ENCODE data around the gene REXO1. TPM values are rescaled to one million over a fixed set of nuclear protein-coding genes. Genes with fewer than 3 reads are reported as not detected.
"Not testable (repeated sequence)": the region's sequence is repeated elsewhere in the genome, so short reads cannot be mapped to it uniquely, and the experiment has no call there.

The REXO1 gene
- total RNA-seq, 1 donor from 2014 or later = 40.0 TPM

DNA sequence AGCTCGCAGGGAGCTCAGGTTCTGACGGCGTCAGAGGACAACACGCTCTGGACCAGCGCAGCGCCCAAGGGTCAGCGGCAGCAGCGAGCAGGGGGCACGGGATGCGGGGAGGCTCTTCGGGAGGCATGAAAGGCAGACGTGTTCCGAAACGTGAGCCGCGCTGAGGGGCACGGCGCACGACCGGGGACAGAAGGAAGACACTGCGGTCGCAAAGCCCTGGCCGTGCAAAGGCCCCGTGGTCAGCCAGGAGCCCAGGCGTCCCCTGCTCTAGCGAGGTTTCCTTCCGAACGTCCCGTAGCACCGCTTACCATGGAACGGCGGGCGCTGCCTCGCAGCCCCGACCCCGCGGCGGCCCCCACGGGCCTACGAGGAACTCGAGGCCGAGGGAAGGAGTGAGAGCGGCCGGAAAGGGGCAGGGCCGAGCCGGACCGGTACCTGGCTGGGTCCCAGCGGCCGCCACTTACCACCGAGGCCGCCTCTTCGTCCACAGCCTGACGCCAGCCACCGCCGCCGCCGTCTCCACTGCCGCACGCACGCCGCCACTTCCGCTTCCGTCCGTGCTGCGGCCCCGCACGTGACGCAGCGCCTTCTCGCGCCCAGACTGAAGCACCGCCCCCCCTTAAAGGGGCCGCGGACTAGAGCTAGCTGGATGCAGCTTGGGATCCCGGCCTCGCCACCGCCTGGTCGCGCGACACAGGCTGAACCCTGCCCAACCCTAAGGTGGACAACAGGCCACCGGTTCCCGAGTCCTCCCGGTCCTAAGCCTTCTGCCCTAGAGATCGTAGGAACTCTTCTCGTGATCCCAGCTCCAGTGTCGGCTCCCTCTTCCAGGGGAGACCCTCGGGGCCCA lies 27.6 kb upstream of the REXO1 start:
- DNase-seq (ENCODE audit: extremely low read depth, low read depth, low spot score) = no peak

DNA sequence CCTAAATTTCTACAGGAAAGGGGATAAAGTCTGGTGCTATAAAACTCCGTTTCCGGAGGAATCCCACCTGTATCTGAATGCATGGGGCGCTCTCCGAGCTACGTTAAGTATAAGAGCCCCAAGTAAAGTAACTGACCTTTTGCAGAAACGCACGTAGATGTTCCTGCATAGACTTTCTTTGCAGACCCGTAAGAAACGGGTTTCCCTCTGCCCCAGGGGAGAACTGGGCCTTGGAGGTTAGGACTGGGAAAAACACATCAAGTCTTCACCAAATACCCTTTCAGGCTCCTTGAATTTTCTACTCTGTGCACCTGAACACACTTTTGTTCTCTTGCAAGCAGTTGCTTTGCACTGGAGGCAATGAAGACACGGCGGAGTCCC lies 27.0 kb upstream of the REXO1 start:
- not testable (repeated sequence) for DNase-seq (ENCODE audit: extremely low read depth, low read depth, low spot score)

DNA sequence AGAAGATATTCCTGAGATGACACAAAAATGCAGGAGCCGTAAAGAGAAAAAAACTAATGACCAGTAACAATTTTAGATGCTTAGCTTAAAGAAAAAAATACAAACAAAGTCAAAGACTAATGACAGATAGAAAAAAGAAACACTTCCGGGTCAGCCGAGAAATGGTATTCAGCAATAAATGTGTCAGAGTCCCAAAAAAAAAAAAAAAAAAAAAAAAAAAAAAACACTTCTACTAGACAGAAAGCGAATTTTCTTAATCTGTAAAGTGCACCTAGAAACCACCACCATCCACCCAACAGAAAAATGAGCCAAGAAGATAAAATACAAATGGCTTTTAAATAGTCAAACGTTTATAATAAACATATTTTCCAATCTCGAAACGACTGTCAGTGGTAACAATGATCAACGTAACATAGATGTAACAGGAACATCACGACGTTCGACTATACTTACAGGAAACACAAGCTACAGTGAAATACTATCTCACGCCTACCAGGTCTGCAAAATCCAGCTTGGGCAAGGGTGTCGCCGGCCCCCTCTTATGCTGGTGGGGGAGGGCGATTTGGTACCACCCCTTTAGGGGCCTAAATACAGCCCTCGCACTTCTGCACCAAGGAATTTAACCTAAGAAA lies 26.4 kb upstream of the REXO1 start:
- no peak for DNase-seq (ENCODE audit: extremely low read depth, low read depth, low spot score)

DNA sequence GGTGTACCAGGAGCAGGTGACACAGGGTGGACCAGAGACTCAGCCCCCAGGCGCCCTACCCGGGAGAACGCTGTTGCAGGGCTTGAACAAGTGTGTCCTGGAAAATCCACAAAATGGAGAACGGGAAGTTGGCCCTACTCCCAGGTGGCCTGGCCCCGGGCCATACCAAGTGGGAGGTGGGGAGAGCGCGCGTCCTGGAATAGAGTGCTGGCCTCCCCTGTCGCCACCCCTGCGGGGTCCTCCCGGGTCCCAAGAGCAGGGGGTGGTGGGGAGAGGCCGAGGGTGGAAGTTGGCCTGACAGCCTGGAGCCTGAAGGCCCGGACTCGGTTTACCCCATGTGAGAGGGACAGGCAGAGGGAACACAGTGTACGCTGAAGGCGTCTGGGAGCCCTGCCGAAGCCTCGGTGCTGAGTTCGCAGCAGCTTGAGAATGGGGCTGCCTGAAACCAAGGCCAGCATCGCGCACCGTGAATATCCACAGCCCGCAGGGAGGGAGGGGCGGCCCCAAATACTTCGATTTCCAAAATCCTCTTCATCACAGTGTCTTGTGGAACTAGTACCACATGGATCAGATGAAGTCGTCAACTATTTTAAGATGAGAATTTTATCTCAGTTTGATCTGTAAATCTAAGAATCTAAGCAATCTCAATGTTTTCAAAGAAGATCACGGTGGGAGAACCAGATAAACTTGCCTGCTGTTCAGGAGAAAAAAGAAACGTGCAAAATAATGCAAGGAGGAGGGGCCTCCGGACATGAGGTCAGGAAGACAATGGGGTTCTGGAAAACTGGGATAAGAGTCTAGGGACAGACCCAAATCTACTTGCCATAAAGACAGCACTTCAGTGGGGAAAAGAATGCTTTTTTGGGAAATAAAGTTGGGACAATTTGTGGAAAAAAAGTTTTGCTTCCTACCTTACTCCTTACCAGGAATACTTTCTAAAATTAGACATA lies 25.5 kb upstream of the REXO1 start:
- DNase-seq (ENCODE audit: extremely low read depth, low read depth, low spot score) = no peak

DNA sequence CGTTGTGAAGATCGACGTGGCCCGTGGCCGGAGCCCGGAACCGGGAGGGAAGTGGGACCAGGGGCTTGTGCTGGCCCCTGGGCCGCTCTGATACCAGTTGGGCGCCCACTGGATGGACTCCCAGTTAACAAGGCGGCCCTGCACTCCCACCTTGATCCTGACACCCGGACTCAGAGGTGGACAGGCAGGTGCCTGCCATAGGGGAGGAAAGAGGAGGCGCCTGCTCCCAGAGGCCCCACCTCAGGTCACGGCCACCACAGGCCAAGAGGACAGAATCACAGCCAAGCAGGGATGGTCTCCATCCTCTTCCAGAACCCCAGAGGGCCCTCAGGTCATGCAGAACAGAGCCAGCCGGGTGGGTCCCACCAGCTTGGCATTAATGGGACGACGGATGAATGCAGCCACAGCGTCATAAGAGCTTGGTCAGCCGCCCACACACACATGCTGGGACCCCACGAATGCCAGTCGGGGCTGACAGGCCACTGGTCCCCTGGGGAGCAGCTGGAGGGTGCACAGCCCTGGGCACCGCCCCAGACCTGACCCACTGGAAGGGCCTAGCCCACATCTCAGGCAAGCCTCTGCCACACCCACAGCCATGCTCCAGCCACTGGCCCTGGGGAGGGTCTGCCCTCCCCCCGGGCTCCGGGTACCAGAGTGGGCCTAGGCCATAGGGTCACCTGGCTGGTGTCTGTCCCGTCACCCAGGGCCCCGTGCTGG lies 24.7 kb upstream of the REXO1 start:
- no peak for DNase-seq (ENCODE audit: extremely low read depth, low read depth, low spot score)

DNA sequence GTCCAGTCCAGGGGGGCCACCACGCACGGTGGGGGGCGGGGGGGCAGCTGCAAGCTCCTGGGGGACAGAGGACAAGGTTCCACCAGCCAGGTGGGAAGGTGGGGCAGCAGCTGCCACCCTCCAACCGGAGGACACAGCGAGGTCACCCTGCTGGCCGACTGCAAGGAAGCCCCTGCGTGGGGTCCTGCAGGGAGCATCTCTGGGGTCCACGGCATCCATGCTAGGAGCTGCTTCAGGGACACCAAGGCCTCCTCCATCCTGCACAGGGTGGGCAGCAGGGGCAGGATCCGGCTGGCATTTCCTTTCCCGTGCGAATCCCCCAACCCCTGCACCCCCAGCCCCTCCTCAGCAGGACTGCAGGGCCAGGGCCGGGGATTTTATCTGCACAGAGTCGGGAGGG lies 23.3 kb upstream of the REXO1 start:
- no peak for DNase-seq (ENCODE audit: extremely low read depth, low read depth, low spot score)

DNA sequence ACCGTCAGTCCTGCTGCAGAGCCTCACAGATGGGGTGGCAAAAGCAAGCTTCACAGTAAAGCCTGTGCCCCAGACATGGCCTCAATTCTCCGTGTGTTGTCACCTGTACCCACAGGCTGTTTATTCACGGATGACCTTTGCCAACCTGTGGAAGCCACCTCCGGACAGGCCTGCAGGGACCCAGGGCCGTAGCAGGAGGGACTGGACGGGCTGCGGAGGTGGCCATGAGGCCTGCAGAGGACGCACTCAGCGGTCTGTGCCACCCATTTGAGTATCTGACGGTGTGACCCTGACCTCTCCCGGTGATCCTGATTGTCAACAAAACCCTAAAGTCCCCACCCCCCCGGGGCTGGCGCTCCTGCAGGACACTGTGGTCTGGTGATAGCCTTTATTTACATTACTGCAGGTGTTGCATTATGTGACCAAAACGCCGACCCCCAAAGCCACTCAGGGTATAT lies 22.9 kb upstream of the REXO1 start:
- DNase-seq (ENCODE audit: extremely low read depth, low read depth, low spot score) = no peak

DNA sequence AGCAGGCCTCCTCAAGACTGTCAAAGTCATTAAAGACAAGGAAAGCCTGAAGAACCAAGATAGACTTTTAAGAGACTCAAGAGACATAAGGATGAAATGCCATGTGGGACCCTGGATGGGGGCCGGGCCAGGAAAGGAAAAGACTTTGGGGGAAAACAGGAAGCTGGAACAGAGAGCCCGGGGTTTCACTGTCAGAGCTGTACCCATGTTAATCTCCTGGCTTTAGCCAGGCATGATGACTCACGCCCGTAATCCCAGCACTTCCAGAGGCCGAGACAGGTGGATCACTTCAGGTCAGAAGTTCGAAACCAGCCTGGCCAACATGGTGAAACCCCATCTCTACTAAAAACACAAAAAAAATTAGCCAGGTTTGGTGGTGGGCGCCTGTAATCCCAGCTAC lies 20.7 kb upstream of the REXO1 start:
- DNase-seq (ENCODE audit: extremely low read depth, low read depth, low spot score) = no peak

DNA sequence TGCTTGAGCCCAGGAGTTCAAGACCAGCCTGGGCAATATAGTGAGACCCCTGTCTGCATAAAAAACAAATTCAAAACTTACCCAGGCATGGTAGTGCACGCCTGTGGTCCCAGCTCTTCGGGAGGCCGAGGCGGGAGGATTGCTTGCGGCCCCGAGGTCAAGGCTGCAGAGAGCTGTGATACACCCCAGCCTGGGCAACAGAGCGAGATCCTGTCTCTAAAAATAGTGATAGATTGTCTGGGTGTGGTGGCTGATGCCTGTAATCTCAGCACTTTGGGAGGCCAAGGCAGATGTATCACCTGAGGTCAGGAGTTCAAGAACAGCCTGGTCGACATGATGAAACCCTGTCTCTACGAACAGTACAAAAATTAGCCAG lies 19.1 kb upstream of the REXO1 start:
- no peak for DNase-seq (ENCODE audit: extremely low read depth, low read depth, low spot score)

DNA sequence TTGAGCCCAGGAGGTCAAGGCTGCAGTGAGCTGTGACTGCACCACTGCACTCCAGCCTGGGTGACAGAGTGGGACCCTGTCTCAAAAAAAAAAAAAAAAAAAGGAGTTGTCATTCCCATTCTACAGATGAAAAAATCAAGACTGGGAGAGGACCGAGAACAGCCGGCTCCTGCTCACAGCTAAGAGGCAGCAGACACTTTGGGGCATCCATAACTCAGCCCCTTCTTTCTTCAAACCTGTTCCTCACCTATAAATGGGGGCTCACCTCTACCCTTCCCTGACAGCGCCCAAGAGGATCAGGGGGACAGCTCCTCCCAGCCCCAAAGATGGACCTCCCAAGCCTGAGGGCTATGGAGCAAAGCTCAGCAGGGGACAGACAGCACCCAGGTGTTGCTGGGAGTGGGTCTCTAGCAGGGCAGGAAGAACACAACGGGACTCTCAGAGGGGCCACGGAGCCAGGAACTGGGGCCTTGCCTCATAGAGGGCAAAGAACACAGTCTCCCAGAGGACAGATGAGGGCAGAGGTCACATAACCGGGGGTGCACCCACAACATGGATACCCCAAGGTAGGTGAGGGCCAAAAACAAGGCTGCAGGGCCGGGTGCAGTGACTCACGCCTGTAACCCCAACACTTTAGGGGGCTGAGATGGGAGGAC lies 18.5 kb upstream of the REXO1 start:
- DNase-seq (ENCODE audit: extremely low read depth, low read depth, low spot score) = no peak

DNA sequence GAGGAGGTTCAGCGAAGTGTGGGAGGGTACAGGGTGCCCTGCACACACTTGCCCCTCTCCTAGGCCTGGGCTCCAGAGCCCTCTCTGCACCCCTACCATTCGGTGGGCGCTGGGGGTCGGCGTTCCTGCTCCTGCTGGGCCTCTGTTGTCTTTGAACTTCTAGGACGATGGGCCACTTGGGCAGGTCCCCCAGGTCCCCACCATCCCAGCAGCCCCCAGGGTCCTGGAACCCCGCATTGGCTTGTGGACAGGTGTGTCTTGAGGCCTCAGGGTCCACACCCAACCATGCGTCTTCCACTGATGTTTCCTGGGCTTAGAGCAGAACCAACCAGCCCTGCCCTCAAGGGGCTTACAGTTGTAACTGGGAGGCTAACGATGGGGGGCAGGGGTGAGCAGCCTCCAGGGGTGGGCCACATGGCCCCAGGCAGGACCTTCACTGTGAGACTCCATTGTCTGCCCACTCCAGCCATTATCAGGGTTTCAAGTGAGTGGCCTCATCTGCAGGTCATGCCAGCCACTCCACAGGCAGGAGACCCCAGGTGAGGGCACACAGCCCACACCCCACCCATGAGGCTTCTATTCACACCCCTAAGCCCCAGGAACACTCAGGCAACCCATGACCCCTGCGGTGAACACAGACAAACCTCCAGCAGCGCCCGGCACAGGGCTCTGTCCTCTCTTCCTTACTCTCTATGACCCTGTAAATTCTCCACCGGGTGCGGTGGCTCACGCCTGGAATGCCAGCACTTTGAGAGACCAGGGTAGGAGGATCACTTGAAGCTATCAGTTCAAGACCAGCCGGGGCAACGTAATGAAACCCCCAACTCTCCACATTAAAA lies 17.1 kb upstream of the REXO1 start:
- DNase-seq (ENCODE audit: extremely low read depth, low read depth, low spot score) = no peak

DNA sequence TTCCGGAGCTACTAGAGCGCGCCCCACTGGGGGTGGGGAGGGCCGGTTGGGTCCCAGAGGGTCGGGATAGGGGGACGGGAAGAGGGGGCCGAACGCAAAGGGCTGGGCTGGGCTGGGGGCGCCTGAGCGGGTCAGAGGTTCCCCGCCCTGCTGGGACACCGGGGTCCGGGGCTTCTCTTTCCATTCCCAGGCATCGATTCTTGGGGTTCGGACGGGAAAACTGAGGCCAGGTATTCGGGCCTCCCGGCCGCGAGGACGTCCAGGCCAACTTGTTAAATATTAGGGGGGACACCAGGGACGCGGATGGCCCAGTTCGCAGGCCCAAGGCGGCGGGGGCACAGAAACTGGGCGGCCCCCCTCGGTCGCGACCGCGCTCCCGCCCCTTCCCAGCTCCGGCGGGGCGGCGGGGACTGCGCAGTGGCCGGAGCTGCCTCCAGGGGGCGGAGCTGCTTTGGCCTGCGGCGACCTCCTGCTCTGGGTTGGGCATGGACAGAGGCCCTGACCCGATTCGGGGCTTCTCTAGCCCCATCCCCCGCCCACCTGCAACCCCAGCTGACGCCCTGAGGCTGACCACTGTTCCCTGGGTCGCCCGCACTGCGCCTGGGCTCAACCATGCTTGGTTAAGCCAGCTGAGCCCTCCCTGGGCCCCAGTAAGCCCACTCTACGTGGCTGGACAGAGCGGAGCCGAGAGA lies 16.3 kb upstream of the REXO1 start:
- DNase-seq (ENCODE audit: extremely low read depth, low read depth, low spot score) = no peak

DNA sequence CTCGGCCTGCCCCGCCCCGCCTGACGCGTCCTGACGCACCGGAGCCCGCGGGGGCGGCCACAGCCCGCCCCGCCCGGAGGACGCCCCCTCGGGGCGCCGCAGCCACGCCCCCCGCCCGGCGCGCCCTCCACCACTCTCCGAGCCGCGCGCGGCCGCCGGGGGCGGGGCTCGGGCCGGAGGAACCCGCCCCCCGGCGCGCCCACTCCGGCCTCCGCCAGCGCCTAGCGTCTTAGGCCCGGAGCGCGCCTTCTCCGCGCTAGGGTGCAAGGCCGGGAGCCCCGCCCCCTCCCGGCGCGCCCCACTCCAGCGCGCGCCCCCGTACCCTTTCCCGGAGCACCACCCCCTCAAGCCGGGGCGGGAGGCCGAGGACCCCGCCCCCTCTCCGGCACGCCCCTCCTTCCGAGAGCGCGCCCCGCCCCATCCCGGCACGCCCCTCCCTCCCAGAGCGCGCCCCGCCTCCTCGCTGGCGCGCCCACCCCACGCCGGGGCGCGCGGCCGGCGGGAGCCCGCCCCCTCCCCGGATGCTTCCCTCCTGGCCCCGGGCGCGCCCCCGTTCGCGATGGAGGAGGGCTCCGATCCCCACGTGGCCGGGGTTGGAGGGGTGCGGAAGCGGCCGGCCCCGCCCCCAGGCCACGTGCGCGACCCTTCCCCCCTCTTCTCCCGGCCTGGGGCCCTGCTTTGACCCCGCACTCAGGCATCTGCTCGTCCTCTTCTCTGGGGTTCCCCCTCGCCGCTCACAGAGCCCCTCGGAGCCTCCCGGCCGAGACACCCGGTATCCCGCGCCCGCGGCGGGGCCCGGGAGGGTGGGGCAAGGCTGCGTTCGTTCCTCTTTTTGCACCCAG lies 15.6 kb upstream of the REXO1 start:
- no peak for DNase-seq (ENCODE audit: extremely low read depth, low read depth, low spot score)

DNA sequence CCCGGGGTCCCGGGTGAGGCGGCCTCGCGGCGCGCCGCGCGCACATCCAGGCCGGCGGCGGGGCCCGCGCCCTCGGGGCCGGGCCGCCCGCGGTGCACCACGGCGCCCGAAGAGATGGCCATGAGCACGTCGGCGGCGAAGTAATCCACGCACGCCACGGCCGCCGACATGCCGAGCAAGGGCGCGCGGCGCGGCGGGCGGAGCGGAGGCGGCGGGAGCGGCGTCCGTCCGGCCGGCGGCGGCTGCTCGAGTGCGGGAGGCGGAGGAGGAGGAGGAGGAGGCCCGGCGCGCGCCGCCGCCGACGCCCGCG lies 15.0 kb upstream of the REXO1 start, which contains the start of gene KLF16:
Gene KLF16, minus strand, starts transcription at position 252 of the 310 bp plus-strand sequence. Its CDS starts 82 bp downstream, at position 170.
- no peak for DNase-seq (ENCODE audit: extremely low read depth, low read depth, low spot score)

DNA sequence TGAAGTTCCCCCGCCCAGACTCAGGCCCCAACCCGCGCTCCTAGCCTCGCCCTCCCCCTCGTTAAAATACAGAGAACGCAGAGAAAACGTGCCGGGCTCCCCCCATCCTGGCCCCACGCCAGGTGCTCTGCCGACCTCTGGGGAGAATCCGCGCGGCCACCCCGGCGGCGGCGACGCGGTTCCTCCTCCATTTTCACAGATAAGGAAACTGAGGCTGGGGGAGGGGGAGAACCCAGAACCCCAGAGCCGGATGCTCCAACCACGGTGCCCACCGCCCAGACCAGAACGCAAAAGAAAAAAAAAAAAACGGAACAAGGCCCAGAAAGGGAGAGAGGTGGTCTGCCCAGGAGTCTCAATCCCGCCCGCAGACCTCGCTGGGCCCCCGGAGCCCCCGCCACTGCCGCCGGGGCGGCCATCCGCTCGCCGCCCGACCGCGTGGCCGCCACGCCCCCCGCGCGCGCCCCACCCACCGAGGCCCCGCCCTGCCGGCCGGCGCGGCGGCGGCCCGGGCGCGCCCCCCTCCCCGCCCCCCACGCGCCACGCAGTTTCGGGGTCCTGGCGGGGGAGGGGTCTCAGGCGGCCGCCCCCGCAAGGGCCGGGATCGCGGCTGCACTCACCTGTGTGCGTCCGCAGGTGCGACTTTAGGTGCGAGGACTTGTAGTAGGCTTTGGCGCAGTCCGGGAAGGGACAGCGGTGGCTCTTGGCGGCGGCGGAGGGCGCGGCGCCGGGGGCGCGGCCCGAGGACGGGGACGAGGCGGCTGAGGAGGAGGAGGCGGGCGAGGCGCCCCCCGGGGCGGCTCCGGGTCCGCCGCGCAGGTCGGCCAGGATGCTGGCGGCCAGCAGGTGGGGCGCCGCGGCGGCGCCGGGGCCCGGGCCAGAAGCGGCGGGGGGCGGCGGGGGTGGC lies 14.4 kb upstream of the REXO1 start:
- no peak for DNase-seq (ENCODE audit: extremely low read depth, low read depth, low spot score)

DNA sequence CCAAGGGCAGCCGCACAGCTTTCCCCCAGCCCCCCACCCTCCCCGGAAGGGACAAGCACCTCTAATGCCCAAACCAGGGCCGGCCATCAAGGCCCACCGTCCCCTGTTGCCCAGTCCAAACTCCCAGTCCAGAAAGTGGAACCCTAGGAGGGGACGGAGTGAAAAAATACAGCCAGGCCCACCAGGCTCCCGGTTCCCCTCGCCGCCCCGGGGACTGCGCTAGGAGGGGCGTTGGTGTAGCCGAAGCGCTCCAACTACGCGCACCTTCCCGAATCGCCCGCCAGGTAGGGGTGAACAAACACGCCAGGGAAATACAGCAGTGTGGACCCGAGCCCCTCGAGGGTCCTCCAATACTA lies 13.8 kb upstream of the REXO1 start:
- no peak for DNase-seq (ENCODE audit: extremely low read depth, low read depth, low spot score)

DNA sequence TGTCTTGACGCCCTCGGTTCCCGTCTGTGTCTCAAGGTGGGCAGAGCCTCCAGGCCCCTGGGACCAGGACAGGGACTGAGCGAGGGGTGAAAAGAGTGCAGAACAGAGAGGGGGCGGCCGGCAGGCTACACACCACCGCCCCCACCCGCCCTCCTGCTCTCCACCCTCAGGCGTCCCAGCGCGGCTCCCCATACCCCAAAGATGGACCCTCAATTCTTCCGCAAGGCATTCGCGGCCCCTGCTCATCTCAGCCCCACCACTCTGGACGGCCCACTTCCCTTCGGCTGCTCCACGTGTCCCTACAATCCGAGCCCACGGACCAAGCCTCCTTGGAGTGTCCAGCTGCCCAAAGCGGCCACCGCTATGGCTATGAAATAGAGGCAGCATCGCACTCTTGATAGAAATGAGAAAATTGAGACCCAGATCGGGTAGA lies 13.3 kb upstream of the REXO1 start:
- no peak for DNase-seq (ENCODE audit: extremely low read depth, low read depth, low spot score)
